ENCODE data around the gene ENPP7.

ENPP7 gene

DNA sequence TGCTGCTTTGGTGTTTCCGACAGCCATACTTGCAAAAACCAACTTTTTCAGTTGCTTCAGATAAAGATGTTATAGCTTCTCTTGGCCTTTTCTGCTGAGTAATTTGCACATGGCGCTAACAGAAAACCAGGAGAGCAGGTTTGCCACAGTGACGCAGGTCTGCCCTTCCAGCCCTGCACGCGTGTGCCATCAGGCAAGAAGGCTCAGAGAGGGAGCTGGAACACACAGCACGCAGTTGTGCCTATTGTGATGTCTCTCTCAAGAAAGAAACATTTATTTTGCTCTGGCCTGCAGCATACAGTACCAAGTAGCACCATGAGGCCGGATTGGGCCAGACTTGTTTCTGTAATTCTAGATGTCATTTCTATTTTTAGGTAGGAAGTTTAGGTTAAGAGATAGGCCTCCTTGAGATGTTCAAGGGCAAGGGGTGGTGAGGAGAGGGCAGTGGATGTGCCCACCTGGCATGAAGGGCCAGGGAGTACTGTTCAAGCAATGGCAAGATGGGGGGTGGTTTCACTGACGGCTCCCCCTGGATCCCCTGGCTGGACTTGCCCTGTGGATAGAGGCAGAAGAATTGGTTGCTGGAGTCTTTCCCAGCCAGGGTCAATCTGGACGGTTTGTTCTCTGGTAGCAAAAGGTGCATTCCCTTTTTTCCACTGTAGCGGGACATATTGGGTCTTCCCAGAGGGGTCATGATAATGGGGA, 49.1 kb downstream of the ENPP7 start:
- no peak for DNase-seq (ENCODE audit: low spot score)
- in situ Hi-C loops (cut with MboI; ENCODE audit: low sequenced_read_pairs, unreplicated experiment): no loop called here
- TF ChIP-seq, protein P1, sequence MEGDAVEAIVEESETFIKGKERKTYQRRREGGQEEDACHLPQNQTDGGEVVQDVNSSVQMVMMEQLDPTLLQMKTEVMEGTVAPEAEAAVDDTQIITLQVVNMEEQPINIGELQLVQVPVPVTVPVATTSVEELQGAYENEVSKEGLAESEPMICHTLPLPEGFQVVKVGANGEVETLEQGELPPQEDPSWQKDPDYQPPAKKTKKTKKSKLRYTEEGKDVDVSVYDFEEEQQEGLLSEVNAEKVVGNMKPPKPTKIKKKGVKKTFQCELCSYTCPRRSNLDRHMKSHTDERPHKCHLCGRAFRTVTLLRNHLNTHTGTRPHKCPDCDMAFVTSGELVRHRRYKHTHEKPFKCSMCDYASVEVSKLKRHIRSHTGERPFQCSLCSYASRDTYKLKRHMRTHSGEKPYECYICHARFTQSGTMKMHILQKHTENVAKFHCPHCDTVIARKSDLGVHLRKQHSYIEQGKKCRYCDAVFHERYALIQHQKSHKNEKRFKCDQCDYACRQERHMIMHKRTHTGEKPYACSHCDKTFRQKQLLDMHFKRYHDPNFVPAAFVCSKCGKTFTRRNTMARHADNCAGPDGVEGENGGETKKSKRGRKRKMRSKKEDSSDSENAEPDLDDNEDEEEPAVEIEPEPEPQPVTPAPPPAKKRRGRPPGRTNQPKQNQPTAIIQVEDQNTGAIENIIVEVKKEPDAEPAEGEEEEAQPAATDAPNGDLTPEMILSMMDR (IDR thresholded peaks at IDR 0.05; ENCODE audit: borderline replicate concordance, control extremely low read depth, extremely low read depth, insufficient read depth, missing control alignments): no peak

DNA sequence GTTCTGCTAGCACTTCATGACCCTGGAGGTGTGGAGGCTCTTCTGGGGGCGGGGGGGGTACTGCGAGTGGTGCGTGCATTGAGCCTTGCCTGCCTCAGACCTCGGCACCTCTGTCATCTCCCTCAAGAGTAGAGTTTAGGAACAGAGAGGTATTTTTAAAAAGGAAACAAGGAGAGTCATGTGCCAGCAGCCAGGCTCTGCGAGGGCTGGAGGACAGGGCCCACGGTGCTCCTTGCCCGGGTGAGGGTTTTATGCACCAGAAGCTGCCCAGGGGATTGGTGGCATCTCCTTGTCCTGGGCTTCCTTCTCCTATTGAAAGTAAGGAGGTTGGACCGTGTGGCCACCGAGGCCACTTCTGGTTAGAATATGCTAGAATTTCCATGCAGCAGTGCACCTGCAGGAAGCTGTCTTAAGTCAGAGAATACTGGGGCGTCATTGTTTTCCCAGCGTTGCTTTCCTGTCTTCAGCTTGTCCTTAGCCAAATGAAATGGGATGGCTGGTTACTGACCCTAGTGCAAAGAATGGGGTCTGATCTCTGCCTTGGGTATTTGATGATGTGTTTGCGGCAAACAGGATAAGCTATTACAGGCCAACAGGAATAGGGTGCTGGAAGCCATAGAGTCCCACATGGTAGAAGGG, 50.4 kb downstream of the ENPP7 start:
- in situ Hi-C loops (cut with MboI; ENCODE audit: low sequenced_read_pairs, unreplicated experiment): no loop called here
- TF ChIP-seq, protein P1 (IDR thresholded peaks at IDR 0.05; ENCODE audit: borderline replicate concordance, control extremely low read depth, extremely low read depth, insufficient read depth, missing control alignments): no peak
- no peak for DNase-seq (ENCODE audit: low spot score)

DNA sequence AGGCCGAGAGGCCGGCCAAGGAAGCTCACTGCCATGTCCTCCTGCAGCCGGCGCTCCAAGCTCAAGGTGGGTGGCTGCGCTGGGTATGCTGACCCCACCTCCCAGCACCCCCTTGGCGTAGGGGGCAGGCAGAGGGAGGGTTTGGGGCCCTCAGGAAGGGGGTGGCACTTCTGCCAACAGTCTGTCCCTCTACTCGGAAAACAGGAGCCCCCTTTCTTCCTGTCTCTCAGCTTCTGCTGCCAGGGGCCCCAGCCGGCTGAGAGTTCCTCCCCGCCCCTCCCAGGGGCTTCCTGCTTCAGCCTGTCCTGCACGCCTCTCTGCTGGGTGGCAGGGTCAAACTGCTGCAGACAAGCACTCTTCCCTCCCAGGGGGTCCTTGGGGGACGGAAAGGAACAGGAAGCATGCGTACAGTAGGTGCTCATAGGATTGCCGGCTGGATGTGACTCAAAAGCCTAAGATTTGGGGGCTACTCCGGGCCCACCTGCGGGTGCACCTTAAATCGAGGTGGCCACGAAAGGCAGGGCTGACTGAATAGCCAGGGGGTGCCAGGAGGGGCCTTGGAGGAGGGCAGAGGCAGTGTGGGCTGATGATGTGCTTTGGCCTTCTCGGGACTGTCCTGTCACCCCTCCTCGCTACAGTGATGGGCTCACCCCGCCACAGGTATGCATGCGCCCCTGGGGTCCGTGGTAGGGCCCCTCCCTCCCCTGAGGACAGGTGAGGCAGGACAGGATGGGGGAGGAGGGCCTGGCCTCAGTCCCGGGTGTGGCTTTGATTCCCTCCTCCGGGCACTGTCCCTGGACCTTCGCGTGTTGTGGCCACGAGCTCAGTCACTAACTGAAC, 51.2 kb downstream of the ENPP7 start:
- no peak for DNase-seq (ENCODE audit: low spot score)
- TF ChIP-seq, protein P1 (IDR thresholded peaks at IDR 0.05; ENCODE audit: borderline replicate concordance, control extremely low read depth, extremely low read depth, insufficient read depth, missing control alignments): no peak
- in situ Hi-C loops (cut with MboI; ENCODE audit: low sequenced_read_pairs, unreplicated experiment): no loop called here

DNA sequence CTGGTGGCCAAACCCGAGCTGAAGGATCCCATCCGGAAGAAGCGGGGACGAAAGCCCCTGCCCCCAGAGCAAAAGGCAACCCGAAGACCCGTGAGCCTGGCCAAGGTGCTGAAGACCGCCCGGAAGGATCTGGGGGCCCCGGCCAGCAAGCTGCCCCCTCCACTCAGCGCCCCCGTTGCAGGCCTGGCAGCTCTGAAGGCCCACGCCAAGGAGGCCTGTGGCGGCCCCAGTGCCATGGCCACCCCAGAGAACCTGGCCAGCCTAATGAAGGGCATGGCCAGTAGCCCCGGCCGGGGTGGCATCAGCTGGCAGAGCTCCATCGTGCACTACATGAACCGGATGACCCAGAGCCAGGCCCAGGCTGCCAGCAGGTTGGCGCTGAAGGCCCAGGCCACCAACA, 53.1 kb downstream of the ENPP7 start:
- TF ChIP-seq, protein P1 (IDR thresholded peaks at IDR 0.05; ENCODE audit: borderline replicate concordance, control extremely low read depth, extremely low read depth, insufficient read depth, missing control alignments): no peak
- in situ Hi-C loops (cut with MboI; ENCODE audit: low sequenced_read_pairs, unreplicated experiment): no loop called here
- no peak for DNase-seq (ENCODE audit: low spot score)

DNA sequence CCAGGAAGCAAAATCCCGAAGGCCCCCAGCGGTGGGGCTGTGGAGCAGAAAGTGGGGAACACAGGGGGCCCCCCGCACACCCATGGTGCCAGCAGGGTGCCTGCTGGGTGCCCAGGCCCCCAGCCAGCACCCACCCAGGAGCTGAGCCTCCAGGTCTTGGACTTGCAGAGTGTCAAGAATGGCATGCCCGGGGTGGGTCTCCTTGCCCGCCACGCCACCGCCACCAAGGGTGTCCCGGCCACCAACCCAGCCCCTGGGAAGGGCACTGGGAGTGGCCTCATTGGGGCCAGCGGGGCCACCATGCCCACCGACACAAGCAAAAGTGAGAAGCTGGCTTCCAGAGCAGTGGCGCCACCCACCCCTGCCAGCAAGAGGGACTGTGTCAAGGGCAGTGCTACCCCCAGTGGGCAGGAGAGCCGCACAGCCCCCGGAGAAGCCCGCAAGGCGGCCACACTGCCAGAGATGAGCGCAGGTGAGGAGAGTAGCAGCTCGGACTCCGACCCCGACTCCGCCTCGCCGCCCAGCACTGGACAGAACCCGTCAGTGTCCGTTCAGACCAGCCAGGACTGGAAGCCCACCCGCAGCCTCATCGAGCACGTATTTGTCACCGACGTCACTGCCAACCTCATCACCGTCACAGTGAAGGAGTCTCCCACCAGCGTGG, 53.7 kb downstream of the ENPP7 start:
- no peak for DNase-seq (ENCODE audit: low spot score)
- in situ Hi-C loops (cut with MboI; ENCODE audit: low sequenced_read_pairs, unreplicated experiment): no loop called here
- TF ChIP-seq, protein P1 (IDR thresholded peaks at IDR 0.05; ENCODE audit: borderline replicate concordance, control extremely low read depth, extremely low read depth, insufficient read depth, missing control alignments): no peak

Measured in GM13976 (cell line).